Trophoblast cell (in vitro differentiated cells and primary cell): ENCODE data around the gene GNAS.

Source experiments
- DNase-seq, 2 donors: peaks; one replicate each; pipeline ENCODE4 v3.0.0-alpha.2; 2016
- H2AFZ ChIP-seq: 2 replicates; pipeline ENCODE4 v1.6.1; 2013; ENCODE audit warnings: low read length, moderate library complexity, mild to moderate bottlenecking; ENCODE audit not compliant: insufficient read depth, poor library complexity
- H2AK5ac ChIP-seq: 2 replicates; pipeline ENCODE4 v1.6.1; 2013; ENCODE audit warnings: mild to moderate bottlenecking, low read length
- H2BK120ac ChIP-seq: 2 replicates; pipeline ENCODE4 v1.6.1; 2013; ENCODE audit warnings: low read length, mild to moderate bottlenecking, moderate library complexity; ENCODE audit not compliant: insufficient read depth, poor library complexity
- H2BK12ac ChIP-seq: 2 replicates; pipeline ENCODE4 v1.6.1; 2013; ENCODE audit warnings: mild to moderate bottlenecking, low read length, moderate library complexity
- H2BK5ac ChIP-seq: 2 replicates; pipeline ENCODE4 v1.6.1; 2013; ENCODE audit warnings: low read length, low read depth, moderate library complexity, mild to moderate bottlenecking; ENCODE audit not compliant: poor library complexity
- H3K14ac ChIP-seq: 2 replicates; pipeline ENCODE4 v1.6.1; 2013; ENCODE audit warnings: mild to moderate bottlenecking, low read length
- H3K18ac ChIP-seq: 2 replicates; pipeline ENCODE4 v1.6.1; 2013; ENCODE audit warnings: mild to moderate bottlenecking, low read length
- H3K23ac ChIP-seq: 2 replicates; pipeline ENCODE4 v1.6.1; 2013; ENCODE audit warnings: low read length
- H3K27ac ChIP-seq: 2 replicates; pipeline ENCODE4 v1.5.1; 2013; ENCODE audit warnings: low read depth, mild to moderate bottlenecking, inconsistent platforms, low read length, moderate library complexity
- H3K27me3 ChIP-seq: 2 replicates; pipeline ENCODE4 v1.6.1; 2013; ENCODE audit warnings: inconsistent platforms, mild to moderate bottlenecking, low read length, moderate library complexity; ENCODE audit not compliant: insufficient read depth
- H3K36me3 ChIP-seq, 2 experiments: 1 replicate in 1 of 2; 2 replicates in 1 of 2; pipeline ENCODE4 v1.6.1; 2013; ENCODE audit warnings: low read length in 2 of 2, mild to moderate bottlenecking in 2 of 2, moderate library complexity in 1 of 2; ENCODE audit not compliant: insufficient read depth in 2 of 2, control insufficient read depth in 1 of 2
- H3K4ac ChIP-seq: 2 replicates; pipeline ENCODE4 v1.6.1; 2013; ENCODE audit warnings: low read depth, mild to moderate bottlenecking, low read length, moderate library complexity
- H3K4me1 ChIP-seq, 2 experiments: 1 replicate in 1 of 2; 2 replicates in 1 of 2; pipeline ENCODE4 v1.6.1; 2013; ENCODE audit warnings: low read length in 2 of 2, mild to moderate bottlenecking in 2 of 2, moderate library complexity in 1 of 2; ENCODE audit not compliant: insufficient read depth in 2 of 2, control insufficient read depth in 1 of 2
- H3K4me2 ChIP-seq: 2 replicates; pipeline ENCODE4 v1.6.1; 2013; ENCODE audit warnings: inconsistent platforms, mild to moderate bottlenecking, low read length, moderate library complexity
- H3K4me3 ChIP-seq: 2 replicates; pipeline ENCODE4 v1.5.1; 2013; ENCODE audit warnings: mild to moderate bottlenecking, low read depth, low read length, inconsistent platforms
- H3K79me1 ChIP-seq: one replicate; pipeline ENCODE4 v1.6.1; 2013; ENCODE audit warnings: low read length
- H3K79me2 ChIP-seq: 2 replicates; pipeline ENCODE4 v1.6.1; 2013; ENCODE audit warnings: low read length, mild to moderate bottlenecking; ENCODE audit not compliant: control insufficient read depth, insufficient read depth, poor library complexity
- H3K9ac ChIP-seq: 2 replicates; pipeline ENCODE4 v1.6.1; 2013; ENCODE audit warnings: mild to moderate bottlenecking, low read length
- H3K9me3 ChIP-seq: 2 replicates; pipeline ENCODE4 v1.6.1; 2013; ENCODE audit warnings: low read depth, mild to moderate bottlenecking, control low read depth, inconsistent platforms, low read length; ENCODE audit not compliant: insufficient read depth
- H4K12ac ChIP-seq: 2 replicates; pipeline ENCODE4 v1.6.1; 2013; ENCODE audit warnings: low read depth, mild to moderate bottlenecking, low read length, moderate library complexity
- H4K8ac ChIP-seq: 2 replicates; pipeline ENCODE4 v1.6.1; 2013; ENCODE audit warnings: low read depth, mild to moderate bottlenecking, low read length, moderate library complexity
- H4K91ac ChIP-seq: one replicate; pipeline ENCODE4 v1.6.1; 2013; ENCODE audit warnings: low read depth, mild to moderate bottlenecking, low read length, moderate library complexity
- WGBS: extraction: QIAGEN DNeasy Blood & Tissue Kit; methylation state at CpG from one replicate; pipeline ENCODE4 v1.1.7; 2013; ENCODE audit warnings: missing lambda C conversion rate; ENCODE audit not compliant: insufficient read length, insufficient coverage; ENCODE audit errors: extremely low coverage; 5-methylcytosine and 5-hydroxymethylcytosine counted together

The GNAS gene

GRCh38 chr20:58908221-58908620, 55.7 kb downstream of the GNAS start:
- Histone ChIP-seq H3K27ac (no peak overlapping the region), H2BK5ac (no peak overlapping the region), H3K9ac (no peak overlapping the region), H3K18ac (no peak overlapping the region), H3K9me3 (no peaks in the 10 kb centered on the region), H4K12ac (no peak overlapping the region), H3K4me2 (no peak overlapping the region), H3K36me3 (peaks cover 35 to 66% of the 10 kb centered on the region in 2 experiments), H2AK5ac (no peak overlapping the region), H3K4me3 (no peak overlapping the region), H3K79me2 (no peaks in the 10 kb centered on the region), H3K4ac (no peak overlapping the region), H3K23ac (no peak overlapping the region), H3K27me3 (no peaks in the 10 kb centered on the region), H2BK12ac (no peak overlapping the region), H2BK120ac (no peak overlapping the region), H4K8ac (no peak overlapping the region), H3K4me1 (peaks cover 0 to 2% of the 10 kb centered on the region in 2 experiments), H2AFZ (no peak overlapping the region), H3K79me1 (no peaks in the 10 kb centered on the region), H4K91ac (no peak overlapping the region), H3K14ac (no peak overlapping the region)
- DNase-seq: no peak
- no CpG with 5 or more reads among the region's 4 CpGs for WGBS

DNA sequence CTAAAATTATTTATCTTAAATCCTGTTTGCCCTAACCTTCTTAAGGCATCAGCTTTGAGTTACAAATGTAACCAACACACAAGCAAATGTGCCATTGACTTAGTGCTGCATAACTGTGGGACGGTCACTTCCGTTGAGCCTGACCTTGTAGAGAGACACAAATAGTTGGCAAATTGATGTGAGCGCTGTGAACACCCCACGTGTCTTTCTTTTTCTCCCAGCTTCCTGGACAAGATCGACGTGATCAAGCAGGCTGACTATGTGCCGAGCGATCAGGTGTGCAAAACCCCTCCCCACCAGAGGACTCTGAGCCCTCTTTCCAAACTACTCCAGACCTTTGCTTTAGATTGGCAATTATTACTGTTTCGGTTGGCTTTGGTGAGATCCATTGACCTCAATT, 56.4 kb downstream of the GNAS start:
- Histone ChIP-seq H3K14ac (no peak overlapping the region), H3K4ac (no peak overlapping the region), H3K4me3 (no peak overlapping the region), H3K27me3 (no peaks in the 10 kb centered on the region), H3K18ac (no peak overlapping the region), H3K9ac (no peak overlapping the region), H2AK5ac (no peak overlapping the region), H3K4me1 (peaks cover 0 to 2% of the 10 kb centered on the region in 2 experiments), H3K79me2 (no peaks in the 10 kb centered on the region), H3K23ac (no peak overlapping the region), H4K8ac (no peak overlapping the region), H3K27ac (no peak overlapping the region), H3K36me3 (peaks cover 30 to 60% of the 10 kb centered on the region in 2 experiments), H4K12ac (no peak overlapping the region), H3K9me3 (no peaks in the 10 kb centered on the region), H2BK120ac (no peak overlapping the region), H3K79me1 (no peaks in the 10 kb centered on the region), H2BK5ac (no peak overlapping the region), H4K91ac (no peak overlapping the region), H2AFZ (no peak overlapping the region), H2BK12ac (no peak overlapping the region), H3K4me2 (no peak overlapping the region)
- no CpG with 5 or more reads among the region's 9 CpGs for WGBS
- no peak for DNase-seq

GRCh38 chr20:58909585-58909984, 57.1 kb downstream of the GNAS start:
- no peak overlapping the region for H3K9ac ChIP-seq
- H2BK12ac ChIP-seq: no peak overlapping the region
- H3K79me1 ChIP-seq: no peaks in the 10 kb centered on the region
- H3K27ac ChIP-seq: no peak overlapping the region
- H3K4me2 ChIP-seq: no peak overlapping the region
- H2AFZ ChIP-seq: no peak overlapping the region
- no peak overlapping the region for H2BK5ac ChIP-seq
- no peak overlapping the region for H3K23ac ChIP-seq
- no peak overlapping the region for H4K91ac ChIP-seq
- no CpG with 5 or more reads among the region's 15 CpGs for WGBS
- H2BK120ac ChIP-seq: no peak overlapping the region
- H3K9me3 ChIP-seq: no peaks in the 10 kb centered on the region
- no peak overlapping the region for H3K14ac ChIP-seq
- H3K36me3 ChIP-seq: peaks cover 30 to 58% of the 10 kb centered on the region in 2 experiments
- H3K4ac ChIP-seq: no peak overlapping the region
- no peak overlapping the region for H4K8ac ChIP-seq
- no peak overlapping the region for H3K18ac ChIP-seq
- H3K4me1 ChIP-seq: peaks cover 0 to 2% of the 10 kb centered on the region in 2 experiments
- no peaks in the 10 kb centered on the region for H3K79me2 ChIP-seq
- H2AK5ac ChIP-seq: no peak overlapping the region
- DNase-seq: peak in 1 of 2 donors; percentile 38
- no peaks in the 10 kb centered on the region for H3K27me3 ChIP-seq
- H3K4me3 ChIP-seq: no peak overlapping the region
- H4K12ac ChIP-seq: no peak overlapping the region

DNA sequence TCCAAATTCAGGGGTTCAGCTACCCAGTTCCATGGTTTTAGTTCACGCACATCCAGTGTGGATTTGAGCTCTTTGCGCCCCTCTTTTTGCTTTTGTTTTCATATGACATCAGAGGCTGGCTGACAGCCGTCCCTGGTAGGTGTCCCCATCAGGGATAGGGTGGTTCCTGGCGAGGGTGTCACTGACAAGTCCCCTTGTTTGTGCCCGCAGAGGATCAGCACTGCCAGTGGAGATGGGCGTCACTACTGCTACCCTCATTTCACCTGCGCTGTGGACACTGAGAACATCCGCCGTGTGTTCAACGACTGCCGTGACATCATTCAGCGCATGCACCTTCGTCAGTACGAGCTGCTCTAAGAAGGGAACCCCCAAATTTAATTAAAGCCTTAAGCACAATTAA, 58.0 kb downstream of the GNAS start:
- Histone ChIP-seq H3K36me3 (peaks cover 27 to 53% of the 10 kb centered on the region in 2 experiments), H3K18ac (no peak overlapping the region), H2BK12ac (no peak overlapping the region), H2BK120ac (no peak overlapping the region), H4K8ac (no peak overlapping the region), H3K4me1 (peaks cover 0 to 2% of the 10 kb centered on the region in 2 experiments), H3K14ac (no peak overlapping the region), H2BK5ac (no peak overlapping the region), H3K9me3 (no peaks in the 10 kb centered on the region), H3K27me3 (no peaks in the 10 kb centered on the region), H3K79me1 (no peaks in the 10 kb centered on the region), H2AFZ (no peak overlapping the region), H4K91ac (no peak overlapping the region), H3K9ac (no peak overlapping the region), H3K79me2 (no peaks in the 10 kb centered on the region), H3K4me2 (no peak overlapping the region), H3K4ac (no peak overlapping the region), H4K12ac (no peak overlapping the region), H2AK5ac (no peak overlapping the region), H3K4me3 (no peak overlapping the region), H3K27ac (no peak overlapping the region), H3K23ac (no peak overlapping the region)
- no CpG with 5 or more reads among the region's 14 CpGs for WGBS
- DNase-seq: no peak
